Fibroblast of lung (primary cell): Measurements from ENCODE around the gene RNF220.

Source experiments
- CTCF ChIP-seq, 2 donors: IDR thresholded peaks in 1 of 2; conservative IDR thresholded peaks in 1 of 2; 1 replicate in 1 of 2; 2 replicates in 1 of 2; pipeline ENCODE4 v1.5.1; 2011 to 2012; ENCODE audit warnings: low read length in 2 of 2, control low read depth in 1 of 2, inconsistent platforms in 1 of 2, low read depth in 1 of 2, mild to moderate bottlenecking in 1 of 2
- EZH2 ChIP-seq: IDR thresholded peaks from 2 replicates; pipeline ENCODE4 v1.5.1; 2012; ENCODE audit warnings: low read length, control low read depth, mild to moderate bottlenecking; ENCODE audit errors: missing control alignments

GRCh38 chr1:44617703-44618029 is 212.6 kb downstream of the RNF220 start:
- TF ChIP-seq CTCF (conservative IDR thresholded peaks at IDR 0.05 in 1 of 2, IDR thresholded peaks at IDR 0.05 in 1 of 2; ENCODE audit: low read depth in 1 of 2, low read length in 2 of 2) = no peak
- no peak for TF ChIP-seq EZH2
